GM19324 (cell line): ENCODE results near the gene NUP62.

Experiments used
- ATAC-seq: cut with Tn5 transposase; IDR thresholded peaks from one replicate; pipeline ENCODE4 v1.9.1; 2021; ENCODE audit warnings: mild to moderate bottlenecking, moderate library complexity; ENCODE audit not compliant: unreplicated experiment, low FRiP score

The NUP62 gene

DNA sequence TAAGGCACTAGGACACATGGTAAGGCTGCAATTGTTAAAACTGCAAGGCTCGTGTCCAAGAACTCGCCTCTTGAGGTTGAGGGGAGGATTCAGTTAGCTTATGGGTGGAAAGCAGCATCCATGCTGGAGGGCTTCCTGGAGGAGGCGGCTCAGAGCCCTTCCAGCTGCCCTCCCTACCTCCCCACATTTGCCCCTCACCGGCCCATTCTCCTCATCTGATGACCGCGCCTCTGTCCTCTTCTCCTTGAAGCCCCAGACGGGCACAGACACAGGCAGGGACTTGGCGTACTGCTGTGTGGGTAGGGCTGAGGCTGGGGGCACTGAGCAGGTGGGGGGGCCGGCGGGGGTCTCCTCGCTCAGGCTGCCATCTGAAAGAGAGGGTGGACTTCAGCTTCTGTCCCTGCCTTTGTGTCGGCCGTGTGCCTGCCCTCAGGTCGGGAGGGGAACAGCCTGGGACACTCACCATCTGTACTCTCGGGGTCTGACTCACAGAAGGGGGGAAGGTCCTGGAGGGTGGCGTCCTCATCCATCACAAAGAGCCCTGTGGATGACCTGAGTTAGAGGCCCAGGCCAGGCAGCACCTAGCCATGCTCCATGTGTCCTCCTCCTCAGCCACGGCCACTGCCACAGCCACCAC is 57.8 kb downstream of the NUP62 start:
- ATAC-seq: no peak

DNA sequence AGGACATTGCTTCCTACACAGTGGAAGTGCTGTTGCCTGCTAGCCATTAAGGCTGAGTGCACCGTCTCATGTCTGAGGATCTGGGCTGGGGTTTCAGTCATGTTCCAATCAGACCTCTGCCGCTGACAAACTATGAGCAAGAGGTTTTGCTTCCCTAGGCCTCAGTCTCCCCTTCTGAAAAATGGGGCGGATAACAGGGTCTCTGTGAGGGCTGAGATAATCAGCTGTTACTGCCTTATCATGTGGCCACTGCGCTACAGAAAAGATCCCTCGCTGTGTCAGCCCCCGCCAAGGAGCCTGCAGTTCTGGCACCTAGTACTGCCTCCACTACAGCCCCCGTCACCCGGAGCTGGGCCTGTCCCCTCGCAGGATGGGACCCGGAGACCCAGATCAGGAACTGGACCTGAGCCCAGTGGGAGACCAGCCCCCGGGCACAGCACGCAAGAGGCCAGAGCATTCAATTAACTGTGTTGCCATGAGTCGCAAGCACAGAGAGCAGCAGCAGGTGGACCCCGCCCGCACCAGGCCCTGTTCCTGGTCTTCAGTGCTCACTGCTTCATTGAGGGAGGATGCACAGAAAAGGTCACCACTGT is 58.9 kb downstream of the NUP62 start:
- ATAC-seq: no peak

DNA sequence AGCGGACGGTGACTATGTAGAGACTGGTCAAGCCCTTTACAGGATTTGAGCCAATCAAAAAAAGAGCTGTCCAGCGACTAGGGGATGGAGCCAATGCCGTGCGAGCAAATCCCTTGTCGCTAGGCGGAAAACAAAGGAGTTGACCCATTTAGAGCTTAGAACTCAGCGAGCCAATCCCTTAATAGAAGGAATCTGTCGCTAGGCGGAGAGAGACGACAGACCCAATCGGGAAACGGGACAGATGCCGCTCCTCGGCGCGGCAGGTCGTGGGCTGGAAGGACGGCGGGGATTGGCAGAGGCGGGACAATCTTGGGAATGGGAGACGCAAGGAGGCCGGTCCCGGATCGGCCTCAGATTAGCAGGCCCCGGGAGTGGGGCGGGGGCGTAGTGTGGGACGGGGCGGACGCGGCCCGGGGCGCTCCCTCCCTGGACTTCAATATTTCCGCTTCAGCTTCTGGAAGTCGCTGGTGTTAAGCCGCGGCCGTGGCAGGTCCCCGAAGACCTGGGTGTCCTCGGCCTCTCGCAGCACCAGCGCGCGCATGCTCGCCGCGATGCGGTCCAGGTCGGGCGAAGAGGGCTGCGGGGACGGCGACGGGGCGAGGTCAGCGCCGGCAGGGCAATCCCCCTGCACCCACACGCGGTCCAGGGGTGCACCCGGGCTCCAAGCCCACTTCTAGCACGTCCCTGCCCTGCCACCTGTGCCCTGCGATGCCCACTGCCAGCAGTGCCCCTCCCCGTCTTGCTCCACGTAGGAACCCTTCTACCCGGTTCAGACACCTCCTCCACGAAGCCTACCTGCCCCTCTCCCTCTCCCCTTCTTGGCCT is 59.6 kb downstream of the NUP62 start:
- peak; percentile 75 for ATAC-seq

DNA sequence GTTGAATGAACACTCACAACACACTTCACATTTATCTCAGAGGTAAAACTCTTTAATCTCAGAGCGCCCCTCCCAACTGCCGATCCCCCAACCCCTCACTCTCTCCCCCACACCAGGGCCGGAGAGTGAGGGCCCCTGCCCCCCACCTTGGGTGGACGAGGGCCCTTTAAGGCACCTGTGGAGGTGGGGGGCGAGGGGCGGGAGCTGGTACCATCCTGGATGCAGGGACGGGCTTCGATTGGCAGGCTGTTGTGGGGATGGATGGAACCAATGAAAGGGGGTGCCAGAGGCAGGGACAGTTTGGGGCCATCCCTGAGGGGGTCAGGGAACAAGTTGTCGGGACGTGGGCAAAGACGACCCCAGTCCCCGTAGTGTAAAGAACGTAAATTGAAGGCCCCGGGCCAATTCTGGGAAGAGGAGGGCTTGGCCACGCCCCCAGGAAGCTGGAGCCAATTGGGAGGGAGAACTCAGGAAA is 60.3 kb downstream of the NUP62 start:
- ATAC-seq: peak; percentile 6

DNA sequence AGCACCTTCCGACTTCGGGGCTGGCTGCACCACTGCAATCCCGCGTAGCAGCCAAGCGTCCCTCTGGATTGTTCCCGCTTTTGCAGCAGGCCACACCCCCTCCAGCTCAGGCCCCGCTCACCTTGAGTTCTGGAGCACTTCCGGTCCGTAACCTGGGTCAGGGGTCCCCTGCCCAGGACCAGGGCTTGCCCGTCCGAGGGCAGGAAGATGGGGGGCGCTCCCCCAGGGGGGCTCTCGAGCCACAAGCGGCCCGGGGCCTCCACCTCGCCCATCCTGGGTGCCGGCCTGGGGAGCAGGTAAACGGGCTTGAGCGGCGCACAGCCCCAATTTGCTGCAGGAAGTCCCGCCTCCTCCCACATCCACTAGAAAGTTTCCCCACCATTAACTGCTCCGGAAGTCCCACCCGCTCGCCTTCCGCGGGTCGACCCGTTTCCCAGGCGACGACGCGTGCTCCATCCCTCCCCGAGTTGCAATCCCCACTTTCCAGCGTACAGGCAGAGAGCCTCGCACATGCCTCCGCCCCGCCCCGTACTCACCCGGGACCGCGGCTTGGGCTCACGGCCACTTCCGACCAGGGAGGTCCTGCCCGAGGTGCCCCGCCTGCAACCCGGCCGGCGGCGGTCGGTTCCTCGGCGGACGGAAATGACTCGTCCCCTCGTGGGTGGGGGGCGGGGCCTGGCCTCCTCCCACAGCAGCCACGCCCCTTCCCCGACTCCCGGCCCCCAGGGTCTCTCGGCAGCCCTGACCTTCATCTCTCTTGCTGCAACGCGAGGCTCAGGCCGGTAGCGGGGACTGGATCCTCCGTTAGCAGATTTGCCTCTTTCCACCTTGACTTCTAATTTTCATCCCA is 62.1 kb downstream of the NUP62 start, which contains the start of gene PNKP:
PNKP (minus strand) TSS at position 644 of the 850 bp plus-strand sequence; CDS start at position 272, 372 bp downstream.
- peak; percentile 43 for ATAC-seq

DNA sequence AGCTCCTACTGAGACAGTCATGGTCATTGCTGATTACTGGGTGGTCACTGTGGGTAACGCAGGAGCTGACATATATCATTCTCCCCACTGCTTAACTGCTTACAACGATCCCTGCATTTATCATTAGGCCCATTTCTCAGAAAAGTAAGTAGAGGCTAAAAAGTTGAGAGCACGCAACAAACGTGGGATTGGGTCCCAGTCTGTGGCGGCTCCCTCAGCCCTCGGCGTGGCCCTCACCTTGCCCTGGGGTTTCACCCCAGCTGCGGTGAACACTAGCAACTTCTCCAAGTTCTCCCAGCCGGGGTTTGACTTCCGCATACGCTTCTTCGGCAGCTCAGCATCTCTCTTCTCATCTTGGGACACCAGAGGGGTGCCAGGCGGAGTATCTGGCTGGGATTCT is 64.4 kb downstream of the NUP62 start:
- no peak for ATAC-seq

DNA sequence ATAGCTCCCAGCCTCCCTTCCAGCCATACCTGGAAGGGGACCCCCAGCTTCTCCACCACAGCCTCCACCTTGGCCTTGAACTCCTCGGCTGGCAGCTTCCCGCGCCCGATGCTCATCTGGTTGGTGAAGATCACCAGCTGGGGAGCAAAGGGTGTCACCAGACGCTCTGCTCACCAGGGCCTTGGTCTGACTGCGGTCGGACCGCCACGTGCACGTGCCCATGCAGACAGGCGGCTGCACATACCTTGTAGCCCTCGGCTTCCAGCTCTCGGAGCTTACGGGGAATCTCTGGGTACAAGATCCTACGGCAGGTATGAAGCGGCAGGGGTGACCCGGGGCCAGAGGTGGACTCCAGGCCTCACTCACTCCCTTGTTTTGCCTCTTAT is 65.4 kb downstream of the NUP62 start:
- no peak for ATAC-seq

DNA sequence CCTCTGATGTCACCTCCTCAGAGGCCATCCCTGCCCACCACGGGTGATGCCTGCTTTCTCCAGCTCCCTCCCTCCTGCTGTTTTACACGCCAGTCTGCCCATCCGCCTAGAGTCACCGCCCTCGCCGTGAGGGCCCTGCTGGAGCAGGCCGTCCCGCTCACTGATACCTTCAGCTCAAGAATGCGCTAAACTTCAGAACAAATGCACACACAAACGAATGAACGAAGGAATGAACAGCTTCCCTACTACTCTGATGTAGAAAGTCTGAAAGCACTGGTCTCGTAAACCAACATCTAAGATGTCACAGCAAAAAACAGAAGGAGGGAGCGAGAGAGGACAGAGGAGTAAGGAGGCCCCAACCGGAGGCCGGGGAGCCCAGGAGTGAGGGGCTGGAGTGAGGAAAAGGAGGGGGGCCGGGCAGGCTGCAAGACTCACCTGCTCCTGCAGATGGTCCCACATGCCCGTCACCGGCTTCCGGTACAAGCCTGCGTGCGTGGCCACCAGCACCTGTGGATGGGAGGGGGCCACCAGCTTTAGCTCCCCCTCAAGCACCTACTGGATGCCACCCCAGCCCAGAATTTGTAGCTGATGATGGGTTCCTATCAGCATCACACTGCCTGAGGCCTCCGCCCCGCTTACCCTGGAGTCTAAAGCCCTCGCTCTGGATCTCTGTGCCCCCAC is 65.9 kb downstream of the NUP62 start:
- ATAC-seq: no peak

DNA sequence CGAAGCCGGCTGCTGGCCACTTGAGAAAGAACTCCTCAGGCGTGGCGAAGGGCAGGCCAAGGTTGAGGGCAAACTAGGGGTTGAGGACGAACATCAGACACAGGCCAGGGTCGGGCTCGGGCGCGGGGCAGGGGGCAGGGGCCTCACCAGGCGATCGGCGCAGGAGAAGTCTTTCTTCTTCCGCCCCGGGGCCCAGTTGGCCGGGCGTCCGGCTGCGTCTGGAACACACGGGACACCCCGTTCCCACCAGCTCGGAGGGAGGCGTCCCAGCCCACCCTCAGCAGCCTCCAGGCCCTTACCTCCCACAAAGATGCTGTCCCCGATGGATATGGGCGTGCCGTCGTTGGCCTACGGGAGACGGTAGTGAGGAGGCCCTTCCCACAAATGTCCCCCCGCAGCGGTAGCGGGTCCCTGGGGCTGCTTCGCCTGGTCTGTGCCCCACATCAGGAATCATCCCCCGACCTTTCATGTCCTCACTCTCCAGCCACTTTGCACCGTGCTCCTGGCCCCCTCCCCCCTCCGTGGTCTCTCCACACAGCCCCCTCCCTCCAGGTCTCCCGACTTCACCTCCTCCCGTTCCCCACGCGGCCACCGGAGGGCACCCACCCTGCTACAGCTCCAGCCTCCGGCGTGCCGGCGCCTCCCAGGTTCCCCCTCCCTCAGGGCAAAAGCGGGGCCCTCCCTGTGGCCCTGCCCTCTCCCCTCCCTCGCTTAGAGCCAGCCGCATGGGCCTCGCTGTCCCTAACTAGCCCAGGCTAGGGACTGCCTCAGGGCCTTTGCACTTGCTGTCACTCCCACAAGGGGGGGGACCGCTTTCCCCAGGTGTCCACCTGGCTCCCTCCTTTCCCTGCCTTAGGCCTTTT is 66.7 kb downstream of the NUP62 start:
- no peak for ATAC-seq

DNA sequence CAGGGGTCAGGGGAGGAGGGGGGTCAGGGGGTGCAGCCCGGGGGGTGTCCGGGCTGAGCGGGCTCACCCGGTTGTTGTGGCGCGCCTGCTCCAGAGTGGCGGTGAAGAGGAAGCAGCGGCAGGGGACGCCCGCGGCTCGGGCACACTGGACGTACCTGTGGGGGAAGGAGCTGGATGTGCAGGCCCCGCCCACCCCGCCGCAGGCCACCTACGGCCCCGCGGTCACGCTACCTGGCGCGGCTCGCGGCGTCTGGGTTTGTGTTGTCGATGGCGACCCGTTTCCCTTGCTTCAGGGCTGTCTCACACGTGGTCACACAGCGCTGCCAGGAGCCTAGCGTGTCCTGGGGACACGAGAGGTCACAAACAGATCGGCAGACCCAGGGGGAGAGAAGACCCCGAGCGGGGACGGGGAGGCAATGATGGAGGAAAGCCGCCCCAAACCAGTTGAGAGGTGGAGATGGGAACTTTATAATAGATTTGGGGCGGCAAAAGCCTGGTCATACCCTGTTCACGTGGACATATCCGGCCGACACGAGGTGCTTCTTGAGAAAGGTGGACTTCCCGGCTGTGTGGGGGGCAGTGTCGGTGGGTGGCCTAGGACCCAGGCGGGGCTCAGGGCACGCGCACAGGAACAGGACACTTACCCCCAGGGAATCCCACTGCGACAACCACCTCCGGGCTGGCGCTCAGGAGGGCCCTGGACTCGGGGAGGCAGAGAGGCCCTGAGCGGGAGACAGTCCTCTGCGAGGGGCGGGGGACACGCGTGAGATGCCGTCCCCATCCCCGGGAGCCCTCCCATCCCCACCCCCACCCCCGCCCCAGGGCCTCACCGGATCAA is 67.5 kb downstream of the NUP62 start:
- no peak for ATAC-seq

DNA sequence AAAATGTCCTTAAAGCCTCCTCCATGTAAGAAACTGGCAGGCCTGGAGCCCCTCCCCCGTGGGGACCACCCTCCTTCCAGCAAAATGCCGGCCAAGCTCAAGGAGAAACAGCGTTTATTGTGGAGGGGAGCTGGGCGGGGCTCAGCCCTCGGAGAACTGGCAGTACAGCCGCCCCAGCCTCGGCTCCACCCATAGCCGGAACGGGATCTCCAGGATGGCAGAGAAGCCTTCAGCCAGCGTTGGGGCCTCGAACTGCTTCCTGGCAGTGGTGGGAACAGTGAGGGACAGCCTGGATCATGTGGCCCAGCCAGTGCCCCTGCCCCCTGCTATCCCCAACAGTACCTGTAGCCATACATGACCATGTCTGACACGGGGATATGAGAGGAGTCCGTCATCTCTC is 68.2 kb downstream of the NUP62 start:
- ATAC-seq: no peak

DNA sequence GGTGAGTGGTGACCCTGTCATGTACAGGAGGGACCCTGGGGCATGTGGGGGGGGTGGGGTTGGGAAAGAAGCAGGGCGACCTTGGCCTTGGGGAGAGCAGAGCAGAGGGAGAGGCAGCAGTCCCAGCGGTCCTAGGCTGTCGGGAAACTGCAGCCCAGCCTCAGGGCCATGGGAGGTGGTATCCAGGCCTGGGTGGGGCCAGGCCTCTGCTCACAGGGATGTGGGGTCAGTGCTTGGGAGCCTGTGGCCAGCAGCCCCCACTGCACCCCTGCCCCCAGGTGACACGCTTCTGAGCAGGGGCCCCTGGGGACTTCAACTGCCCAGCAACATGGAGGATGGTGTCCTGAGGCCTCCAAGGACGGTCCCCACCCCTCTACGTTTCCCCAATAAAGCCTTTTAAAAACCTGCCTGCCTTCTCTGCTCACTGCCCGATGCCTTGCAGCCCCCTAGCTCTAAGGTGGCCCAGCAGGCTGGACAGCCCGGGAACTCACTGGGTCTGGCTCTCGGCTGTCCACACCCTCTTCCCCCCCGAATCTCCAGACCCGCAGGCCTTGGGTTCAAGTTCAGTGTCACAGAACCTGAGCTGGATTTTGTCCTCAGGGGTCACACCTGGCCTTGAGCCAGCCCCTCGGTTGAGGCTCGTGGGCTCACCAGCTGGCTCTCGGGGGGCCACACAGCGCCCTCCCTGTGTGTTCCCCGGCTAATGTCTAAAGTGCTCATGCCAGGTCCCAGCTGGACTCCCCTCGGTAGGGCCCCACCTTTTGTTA is 68.8 kb downstream of the NUP62 start:
- no peak for ATAC-seq

DNA sequence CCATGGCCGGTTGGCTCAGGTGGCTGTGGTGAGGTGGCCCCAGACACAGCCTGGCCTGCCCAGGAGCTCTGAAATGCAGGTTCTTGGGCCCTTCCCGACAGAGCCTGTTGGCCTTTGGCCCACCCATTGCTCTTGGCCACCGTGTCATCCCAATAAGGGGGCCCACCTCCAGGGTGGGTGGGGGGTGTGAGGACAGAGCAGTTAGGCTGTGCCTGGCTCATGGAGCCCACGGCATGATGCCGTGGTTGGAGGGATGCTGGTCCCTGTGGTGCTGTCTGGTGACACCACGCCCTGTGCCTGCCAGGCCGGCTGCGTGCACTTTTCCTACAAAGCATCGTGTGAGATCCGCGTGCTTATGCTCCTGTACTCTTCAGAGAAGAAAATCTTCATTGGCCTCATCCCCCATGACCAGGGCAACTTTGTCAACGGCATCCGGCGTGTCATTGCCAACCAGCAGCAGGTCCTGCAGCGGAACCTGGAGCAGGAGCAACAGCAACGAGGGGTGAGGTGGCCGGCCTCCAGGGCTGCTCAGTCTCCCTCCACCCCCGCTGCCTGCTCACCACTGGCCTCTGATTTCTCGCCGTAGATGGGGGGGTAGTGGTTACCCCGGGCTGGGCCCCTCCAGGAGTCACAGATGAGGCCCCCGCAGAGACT is 69.5 kb downstream of the NUP62 start:
- no peak for ATAC-seq

DNA sequence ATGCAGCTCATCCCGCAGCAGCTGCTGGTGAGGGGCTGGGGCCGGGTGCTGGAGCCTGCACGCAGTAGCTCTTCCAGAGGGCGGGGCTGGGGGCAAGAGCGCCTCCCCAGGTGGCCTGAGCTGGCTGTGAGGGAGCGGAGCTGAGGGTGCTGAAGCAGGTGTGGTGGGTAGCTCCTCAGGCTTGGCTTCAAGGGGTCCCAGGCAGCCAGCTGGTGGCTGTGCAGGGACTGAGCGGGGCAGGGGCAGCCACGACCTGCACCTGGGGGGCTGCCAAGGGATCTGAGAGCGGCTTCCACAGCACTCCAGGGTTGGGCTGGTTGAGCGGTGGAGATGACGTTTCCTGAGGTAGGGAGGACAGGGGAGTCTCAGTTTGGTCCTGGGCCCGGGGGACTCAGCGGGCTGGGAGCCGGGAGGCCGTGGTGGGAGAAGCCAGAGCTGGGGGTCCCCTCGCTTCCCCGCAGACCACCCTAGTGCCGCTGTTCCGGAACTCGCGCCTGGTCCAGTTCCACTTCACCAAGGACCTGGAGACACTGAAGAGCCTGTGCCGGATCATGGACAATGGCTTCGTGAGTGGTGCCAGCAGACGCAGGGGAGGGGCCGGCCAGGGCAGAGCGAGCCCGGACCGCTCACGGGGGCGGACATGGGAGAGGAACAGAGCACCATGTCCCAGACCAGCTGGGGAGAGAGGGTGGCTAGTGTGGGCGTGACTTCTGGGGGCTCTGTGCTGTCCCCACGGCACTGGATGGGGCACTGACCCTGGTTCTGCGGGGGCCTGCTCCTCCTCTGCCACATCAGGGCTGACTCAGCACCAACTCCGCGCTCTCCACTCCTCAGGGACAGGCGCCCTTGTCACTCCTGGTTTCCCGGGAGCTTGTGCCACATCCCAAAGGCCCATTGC is 71.0 kb downstream of the NUP62 start:
- no peak for ATAC-seq

DNA sequence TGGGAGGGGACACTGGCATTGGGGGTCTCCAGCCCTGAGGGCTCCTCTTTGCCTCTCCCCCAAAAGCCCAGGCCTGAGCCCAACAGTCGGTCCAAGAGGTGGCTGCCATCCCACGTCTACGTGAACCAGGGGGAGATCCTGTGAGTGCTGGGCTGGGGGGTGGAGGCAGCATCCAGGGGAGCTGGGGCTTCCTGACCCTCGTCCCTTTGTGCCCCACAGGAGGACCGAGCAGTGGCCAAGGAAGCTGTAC is 71.5 kb downstream of the NUP62 start:
- ATAC-seq: no peak

DNA sequence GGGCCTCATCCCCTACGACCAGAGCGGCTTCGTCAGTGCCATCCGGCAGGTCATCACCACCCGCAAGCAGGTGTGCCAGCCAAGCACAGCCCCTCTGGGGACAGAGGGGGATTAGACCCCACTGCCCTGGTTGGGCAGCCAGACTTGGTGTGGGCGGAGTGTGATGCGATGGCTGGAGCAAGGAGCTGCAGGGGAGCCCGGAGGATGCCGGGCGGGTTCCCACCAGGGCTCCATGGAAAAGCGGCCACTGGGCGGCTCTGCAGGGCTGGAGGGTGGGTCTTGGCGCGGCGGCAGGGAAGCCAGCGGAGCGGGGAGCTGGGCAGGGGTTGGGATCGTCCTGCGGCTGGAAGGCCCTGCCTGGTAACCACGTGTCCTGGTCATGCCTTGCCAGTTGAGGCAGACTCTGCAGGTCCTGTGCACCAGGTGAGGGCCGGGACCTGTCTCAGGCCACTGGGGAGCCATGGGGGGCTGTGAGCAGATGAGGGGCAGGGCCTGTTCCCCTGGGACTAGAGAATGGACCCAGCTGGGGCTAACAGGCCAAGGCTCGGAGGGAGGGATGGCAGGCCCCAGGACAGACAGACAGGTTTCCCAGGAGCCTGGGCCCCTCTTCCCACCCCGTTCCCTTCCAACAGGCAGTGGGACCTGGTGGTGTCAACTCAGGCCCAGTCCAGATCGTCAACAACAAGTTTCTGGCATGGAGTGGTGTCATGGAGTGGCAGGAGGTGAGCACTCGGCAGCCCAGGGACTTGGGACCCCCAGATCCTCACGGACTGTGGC is 72.1 kb downstream of the NUP62 start:
- ATAC-seq: no peak
